HG02623 (cell line): ENCODE results near the gene ANO1.

Experiments
- ATAC-seq: cut with Tn5 transposase; IDR thresholded peaks from one replicate; pipeline ENCODE4 v1.9.1; 2021; ENCODE audit warnings: moderate library complexity; ENCODE audit not compliant: unreplicated experiment

ANO1 gene

GRCh38 chr11:70049045-70049444 is 29.1 kb upstream of the ANO1 start:
- ATAC-seq, result no peak

GRCh38 chr11:70050243-70050642 is 27.9 kb upstream of the ANO1 start:
- no peak for ATAC-seq

GRCh38 chr11:70054004-70054403 is 24.1 kb upstream of the ANO1 start:
- no peak for ATAC-seq

DNA sequence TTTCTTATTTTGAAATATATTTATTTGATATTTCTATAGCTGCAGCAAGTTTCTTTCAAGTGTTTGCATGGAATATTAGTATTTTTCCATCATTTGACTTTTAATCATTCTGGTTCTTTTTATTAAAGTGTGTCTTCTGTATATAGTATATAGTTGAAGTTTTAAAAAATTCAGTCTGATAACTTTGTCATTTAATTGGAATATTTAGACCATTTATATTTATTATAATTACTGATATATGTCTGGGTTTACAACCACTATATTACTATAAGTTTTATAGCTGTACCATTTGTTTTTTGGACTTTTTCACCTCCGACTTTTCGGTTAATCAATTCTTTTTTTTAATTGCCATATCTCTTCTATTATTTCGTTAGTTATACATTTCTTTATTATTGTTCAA is 22.7 kb upstream of the ANO1 start:
- no peak for ATAC-seq

GRCh38 chr11:70057080-70057479 is 21.0 kb upstream of the ANO1 start:
- no peak for ATAC-seq

- no peak for ATAC-seq
These were observed 18.1 kb upstream of the ANO1 start for GRCh38 chr11:70059971-70060370.

DNA sequence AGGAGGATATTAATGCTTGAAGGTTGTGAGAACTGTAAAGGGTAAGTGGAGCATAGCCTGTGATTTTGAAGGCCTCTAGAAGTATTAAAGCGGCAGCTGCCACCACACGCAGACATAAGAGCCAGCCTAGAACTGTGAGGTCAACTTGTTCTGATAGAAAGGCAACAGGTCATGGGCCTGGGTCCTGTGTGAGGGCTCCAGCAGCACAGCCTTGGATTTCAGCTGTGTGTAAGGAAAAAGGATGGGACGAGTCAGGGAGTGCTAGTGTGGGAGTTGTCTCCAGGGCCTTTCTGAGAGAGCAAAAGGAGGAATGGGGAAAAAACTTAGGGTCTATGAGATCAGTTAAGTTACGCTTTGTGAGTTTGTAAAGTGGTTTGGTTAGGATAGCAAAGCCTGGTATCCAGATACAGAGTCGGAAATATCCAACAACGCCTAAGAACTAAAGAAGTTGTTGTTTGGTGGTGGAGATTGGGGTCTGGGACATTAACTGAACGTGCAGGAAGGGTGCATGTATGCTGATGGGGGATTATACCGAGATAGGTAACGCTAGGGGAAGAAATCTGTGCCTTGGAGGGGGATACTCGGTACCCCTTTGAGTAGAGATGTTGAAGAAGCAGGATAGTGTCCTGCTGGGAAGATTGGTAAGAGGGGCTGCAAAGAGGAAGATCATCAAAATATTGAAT is 17.4 kb upstream of the ANO1 start:
- ATAC-seq, result no peak

DNA sequence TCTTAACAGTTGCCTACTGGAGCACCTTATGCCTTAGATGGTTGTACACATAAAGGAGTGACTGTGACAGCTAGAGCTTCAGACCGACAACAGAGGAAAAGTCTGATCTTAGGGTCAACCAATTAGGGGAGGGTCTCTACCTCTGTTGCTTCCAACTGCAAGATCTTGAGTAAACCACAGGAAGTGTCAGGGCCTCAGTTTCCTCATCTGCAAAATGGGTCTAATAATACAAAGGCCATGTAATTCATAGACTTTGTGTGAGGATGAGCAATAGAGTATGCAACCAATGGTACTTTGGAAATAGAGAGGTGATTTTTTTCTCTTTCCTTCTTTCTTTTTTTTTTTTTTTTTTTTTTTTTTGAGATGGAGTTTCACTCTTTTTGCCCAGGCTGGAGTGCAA is 16.4 kb upstream of the ANO1 start:
- no peak for ATAC-seq

DNA sequence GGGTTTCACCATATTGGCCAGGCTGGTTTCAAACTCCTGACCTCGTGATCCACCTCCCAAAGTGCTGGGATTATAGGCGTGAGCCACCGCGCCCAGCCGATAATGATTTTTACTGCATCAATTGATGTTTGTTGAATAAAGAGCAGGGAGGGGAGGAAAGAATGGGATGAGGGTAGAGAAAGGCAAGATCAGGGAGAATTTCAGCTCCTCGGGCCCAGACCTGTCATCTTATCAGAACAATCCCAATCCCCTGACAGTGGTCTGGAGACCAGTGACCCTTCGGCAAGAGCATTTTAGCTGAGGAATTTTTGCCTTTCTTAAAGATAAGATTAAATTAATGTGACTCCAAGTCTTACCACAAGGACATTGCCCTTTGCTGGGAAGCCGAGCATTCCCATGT is 15.0 kb upstream of the ANO1 start:
- ATAC-seq, result no peak

DNA sequence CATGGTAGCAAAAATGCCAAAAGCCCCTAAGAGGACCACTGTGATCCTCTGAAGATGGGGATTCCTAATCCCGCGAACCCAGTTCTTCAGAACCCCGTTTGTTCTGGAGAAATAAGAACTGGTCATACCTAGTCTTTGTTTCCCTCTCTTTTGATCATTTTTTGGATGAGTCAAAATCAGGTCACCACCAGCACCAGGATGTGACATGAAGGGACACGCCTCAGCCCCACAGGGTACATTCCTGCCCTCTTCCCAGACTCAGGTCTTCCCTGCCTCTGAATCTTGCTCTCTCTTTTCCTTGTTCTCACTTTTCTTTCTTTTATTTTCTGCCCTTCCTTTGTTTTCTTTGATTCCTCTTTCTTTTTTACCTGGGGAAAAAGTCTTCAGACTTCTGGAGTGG is 14.6 kb upstream of the ANO1 start:
- no peak for ATAC-seq

GRCh38 chr11:70064008-70064725 is 13.9 kb upstream of the ANO1 start:
- no peak for ATAC-seq

GRCh38 chr11:70064726-70065317 is 13.3 kb upstream of the ANO1 start:
- no peak for ATAC-seq

DNA sequence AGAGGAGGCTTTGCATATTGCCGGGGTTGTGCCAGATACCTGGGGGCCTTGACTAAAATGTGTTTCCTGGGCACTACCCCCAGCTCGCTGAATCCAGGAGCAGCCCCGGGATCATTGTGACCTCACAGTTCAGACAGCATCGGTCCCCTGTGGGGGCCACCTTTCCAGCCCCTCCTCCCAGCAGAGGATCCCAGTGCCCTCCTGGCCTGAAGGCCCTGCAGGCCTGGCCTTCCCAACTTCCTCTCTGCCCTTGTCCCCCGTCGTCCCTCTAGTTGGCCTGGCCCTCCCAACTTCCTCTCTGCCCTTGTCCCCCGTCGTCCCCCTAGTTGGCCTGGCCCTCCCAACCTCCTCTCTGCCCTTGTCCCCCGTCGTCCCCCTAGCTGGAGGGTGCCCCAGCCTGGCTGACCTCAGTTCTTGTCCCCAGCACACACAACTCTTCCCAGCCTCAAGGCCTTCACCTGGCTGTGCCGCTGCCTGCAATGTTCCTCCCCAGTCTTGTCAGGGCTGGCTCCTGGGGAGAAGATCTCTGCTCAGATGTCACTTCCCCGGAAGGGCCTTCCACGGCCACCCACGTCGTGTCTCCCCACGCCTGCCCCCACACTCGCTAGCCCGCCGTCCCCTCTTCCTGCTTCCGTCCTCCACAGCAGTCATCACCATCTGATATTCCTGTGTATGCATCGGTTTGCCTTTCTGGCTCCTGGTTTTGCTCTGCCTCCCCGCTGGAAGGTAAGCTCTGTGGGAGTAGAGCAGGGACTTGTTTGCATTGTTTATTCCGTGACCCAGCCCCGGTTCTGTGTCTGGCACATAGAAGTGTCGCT is 12.6 kb upstream of the ANO1 start:
- no peak for ATAC-seq

DNA sequence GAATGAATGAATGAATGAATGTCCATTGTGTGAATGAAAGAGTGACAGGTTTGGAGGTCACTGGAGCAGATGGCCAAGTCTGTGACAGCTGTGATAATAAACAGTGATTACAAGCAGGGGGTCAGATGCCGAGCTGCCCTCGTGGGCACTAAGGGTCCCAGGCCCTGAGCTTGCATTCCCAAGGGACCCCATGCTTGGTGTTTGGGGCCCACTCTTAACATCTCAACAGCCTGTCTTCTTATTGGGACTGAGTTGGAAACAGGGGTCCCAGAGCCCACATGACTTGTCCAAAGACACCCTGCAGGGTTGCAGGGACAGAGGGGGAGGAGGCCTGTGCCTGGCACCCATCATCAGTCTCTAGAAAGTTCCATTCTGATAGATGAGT is 12.0 kb upstream of the ANO1 start:
- ATAC-seq, result no peak

GRCh38 chr11:70066628-70067027 is 11.5 kb upstream of the ANO1 start:
- no peak for ATAC-seq

DNA sequence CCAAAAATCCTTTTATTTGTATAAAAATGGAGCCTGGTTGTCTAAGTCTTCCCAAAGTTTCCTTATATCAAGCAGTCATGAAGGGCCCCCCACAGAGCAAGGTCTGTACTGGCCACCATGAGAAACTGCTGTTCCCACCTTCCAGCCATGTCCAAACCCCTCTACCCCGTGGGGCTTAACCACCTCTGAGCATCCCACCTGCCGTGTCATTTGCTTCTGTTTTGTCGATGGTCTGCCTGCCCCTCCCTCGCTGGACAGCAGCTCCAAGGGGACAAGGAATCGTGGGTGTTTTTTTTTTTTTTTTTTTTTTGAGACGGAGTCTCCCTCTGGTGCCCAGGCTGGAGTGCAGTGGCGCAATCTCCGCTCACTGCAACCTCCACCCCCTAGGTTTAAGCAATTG is 11.1 kb upstream of the ANO1 start:
- ATAC-seq, result no peak

GRCh38 chr11:70067591-70068341 is 10.4 kb upstream of the ANO1 start:
- ATAC-seq, result no peak

GRCh38 chr11:70068345-70068744 is 9.8 kb upstream of the ANO1 start:
- no peak for ATAC-seq

GRCh38 chr11:70068950-70069349 is 9.2 kb upstream of the ANO1 start:
- ATAC-seq, result no peak

GRCh38 chr11:70070706-70071105 is 7.4 kb upstream of the ANO1 start:
- ATAC-seq, result no peak

DNA sequence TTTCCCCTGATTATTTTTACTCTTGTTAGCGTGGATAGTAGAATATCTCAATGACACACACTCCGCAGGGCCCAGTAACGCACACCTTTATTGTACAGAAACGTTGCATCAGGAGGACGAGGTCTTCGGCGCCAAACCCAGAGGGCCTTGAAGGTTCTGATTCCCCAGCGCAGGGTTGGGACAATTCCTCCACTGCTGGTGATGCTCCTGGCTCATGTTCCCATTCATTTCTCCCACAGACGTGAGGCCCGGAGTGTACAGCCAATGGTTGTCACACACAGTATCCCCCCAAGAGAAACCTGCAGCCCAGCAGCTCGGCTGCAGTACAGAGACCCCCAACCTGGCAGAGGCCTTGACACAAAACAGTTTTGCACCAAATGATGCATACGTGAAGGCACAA is 6.1 kb upstream of the ANO1 start:
- no peak for ATAC-seq
